ENCODE measurements around the gene LPAR1.

DNA sequence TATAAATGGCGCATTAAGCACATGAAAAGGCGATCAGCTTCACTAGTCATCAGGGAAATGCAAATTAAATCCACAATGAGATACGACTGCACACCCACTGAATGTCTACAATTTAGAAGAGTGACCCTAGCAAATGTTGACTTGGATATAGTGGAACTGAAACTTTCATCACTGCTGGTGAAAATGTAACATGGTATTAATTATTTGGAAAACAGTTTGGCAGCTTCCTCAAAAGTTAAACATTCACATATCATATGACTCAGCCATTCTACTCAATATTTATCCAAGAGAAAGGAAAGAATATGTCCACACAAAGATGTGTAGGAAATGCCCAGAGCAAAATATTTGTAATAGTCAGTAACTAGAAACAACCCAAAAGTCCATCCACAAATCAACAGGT is 146.5 kb downstream of the LPAR1 start:
- TF ChIP-seq EZH2 (IDR thresholded peaks at IDR 0.05; ENCODE audit: borderline replicate concordance, low read length), result no peak
- TF ChIP-seq, protein P1, sequence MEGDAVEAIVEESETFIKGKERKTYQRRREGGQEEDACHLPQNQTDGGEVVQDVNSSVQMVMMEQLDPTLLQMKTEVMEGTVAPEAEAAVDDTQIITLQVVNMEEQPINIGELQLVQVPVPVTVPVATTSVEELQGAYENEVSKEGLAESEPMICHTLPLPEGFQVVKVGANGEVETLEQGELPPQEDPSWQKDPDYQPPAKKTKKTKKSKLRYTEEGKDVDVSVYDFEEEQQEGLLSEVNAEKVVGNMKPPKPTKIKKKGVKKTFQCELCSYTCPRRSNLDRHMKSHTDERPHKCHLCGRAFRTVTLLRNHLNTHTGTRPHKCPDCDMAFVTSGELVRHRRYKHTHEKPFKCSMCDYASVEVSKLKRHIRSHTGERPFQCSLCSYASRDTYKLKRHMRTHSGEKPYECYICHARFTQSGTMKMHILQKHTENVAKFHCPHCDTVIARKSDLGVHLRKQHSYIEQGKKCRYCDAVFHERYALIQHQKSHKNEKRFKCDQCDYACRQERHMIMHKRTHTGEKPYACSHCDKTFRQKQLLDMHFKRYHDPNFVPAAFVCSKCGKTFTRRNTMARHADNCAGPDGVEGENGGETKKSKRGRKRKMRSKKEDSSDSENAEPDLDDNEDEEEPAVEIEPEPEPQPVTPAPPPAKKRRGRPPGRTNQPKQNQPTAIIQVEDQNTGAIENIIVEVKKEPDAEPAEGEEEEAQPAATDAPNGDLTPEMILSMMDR (conservative IDR thresholded peaks at IDR 0.05 in 1 of 2, IDR thresholded peaks at IDR 0.05 in 1 of 2; ENCODE audit: extremely low read depth in 1 of 2, insufficient read depth in 1 of 2, low read depth in 1 of 2, low read length in 2 of 2), result no peak

Data from mammary epithelial cell (primary cell).